ENCODE data around the gene APBA1. TPM values are rescaled to one million over a fixed set of nuclear protein-coding genes. Genes with fewer than 3 reads are reported as not detected.

Gene APBA1
- total and polyA plus RNA-seq, 2 donors (not counting 3 experiments of a cell fraction or from before 2014, with no cell fraction given), result 6.1 to 11.3 TPM

DNA sequence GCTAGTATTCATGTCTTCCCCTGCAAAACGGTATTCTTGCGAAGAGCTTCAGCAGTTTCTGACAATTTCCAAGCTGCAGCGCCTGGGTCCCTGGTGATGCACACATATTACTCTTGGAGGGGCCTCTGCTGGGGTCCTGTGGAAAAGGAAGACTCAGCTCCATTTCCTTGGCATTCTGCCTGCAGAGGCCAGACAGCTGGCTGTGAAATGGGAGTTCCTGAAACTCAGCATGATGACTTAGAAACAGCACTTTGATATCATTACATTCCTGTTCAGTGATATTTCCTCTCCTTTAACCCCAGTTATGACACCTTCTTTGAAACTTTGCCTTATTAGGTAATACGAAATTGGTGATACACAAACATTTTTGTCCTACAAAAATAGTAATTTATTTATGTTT is 98.5 kb downstream of the APBA1 start:
- intact Hi-C loops (cut with micrococcal nuclease), result loop anchor here (1.0 to 5.0 kb wide), 5 partner anchors 9 to 184 kb away; partner anchors contain the start of gene APBA1
- Histone ChIP-seq H3K9me1 (replicated peaks; ENCODE audit: control insufficient read depth, extremely low read depth, insufficient read depth, low read length) (no peaks in the 10 kb centered on the region), H3K4me2 (ENCODE audit: insufficient read depth, low read length) (peak overlapping the region; percentile 55), H3K9ac (replicated peaks; ENCODE audit: extremely low read depth, insufficient read depth, low read length) (no peak overlapping the region), H3K4me1 (ENCODE audit: control insufficient read depth, extremely low read depth, insufficient read depth, low read length) (peaks cover 43% of the 10 kb centered on the region), H4K20me1 (replicated peaks; ENCODE audit: control insufficient read depth, extremely low read depth, insufficient read depth, low read length) (no peaks in the 10 kb centered on the region), H3K9me3 (replicated peaks; ENCODE audit: control insufficient read depth, insufficient read depth, low read length) (no peaks in the 10 kb centered on the region), H3K36me3 (ENCODE audit: control insufficient read depth in 2 of 2, extremely low read depth in 1 of 2, insufficient read depth in 2 of 2, low read length in 2 of 2) (no peaks in the 10 kb centered on the region), H3K27me3 (ENCODE audit: control insufficient read depth in 2 of 2, insufficient read depth in 2 of 2, low read length in 2 of 2) (no peaks in the 10 kb centered on the region), H2AFZ (ENCODE audit: low read depth, low read length) (no peak overlapping the region), H3K27ac (ENCODE audit: insufficient read depth, low read depth, low read length) (peak overlapping the region; percentile 82), H3K4me3 (replicated peaks in 1 of 3; ENCODE audit: insufficient read depth in 1 of 3, low read depth in 1 of 3, low read length in 3 of 3) (no peak overlapping the region), H3K79me2 (ENCODE audit: control insufficient read depth, insufficient read depth, low read length) (no peaks in the 10 kb centered on the region)
- FAIRE-seq, result peak; percentile 89
- ChIA-PET POLR2A (no interaction called here), CTCF (interaction anchor here (0.7 to 2.9 kb wide), 7 partner anchors 9 to 152 kb away, joined by 3 to 15 read pairs (median 6); partner anchors contain the start of gene APBA1)
- TF ChIP-seq EZH2 (IDR thresholded peaks at IDR 0.05; ENCODE audit: borderline replicate concordance, low read depth, low read length, severe bottlenecking), result no peak
- peak; percentile 89 for TF ChIP-seq FOS (IDR thresholded peaks at IDR 0.05; ENCODE audit: borderline replicate concordance, insufficient read depth, low read length)
- peak; percentile 64 for TF ChIP-seq JUN (IDR thresholded peaks at IDR 0.05; ENCODE audit: borderline replicate concordance, insufficient read depth, insufficient read length, low read depth)
- no peak for TF ChIP-seq MYC (IDR thresholded peaks at IDR 0.05; ENCODE audit: low read depth, low read length)
- peak; percentile 66 for TF ChIP-seq GATA2 (IDR thresholded peaks at IDR 0.05; ENCODE audit: insufficient read depth, insufficient read length, low read depth, low read length)
- TF ChIP-seq POLR2AphosphoS5 (IDR thresholded peaks at IDR 0.05; ENCODE audit: insufficient read depth, low read depth, low read length), result peak; percentile 68
- dilution Hi-C loops (cut with MboI; ENCODE audit: extremely low pct_ligation_motif_present, low sequenced_read_pairs), result no loop called here
- DNase-seq (ENCODE audit: low read depth, low spot score), result peak; percentile 85
- no TSS peak for BruUV-seq (replicated peaks)

DNA sequence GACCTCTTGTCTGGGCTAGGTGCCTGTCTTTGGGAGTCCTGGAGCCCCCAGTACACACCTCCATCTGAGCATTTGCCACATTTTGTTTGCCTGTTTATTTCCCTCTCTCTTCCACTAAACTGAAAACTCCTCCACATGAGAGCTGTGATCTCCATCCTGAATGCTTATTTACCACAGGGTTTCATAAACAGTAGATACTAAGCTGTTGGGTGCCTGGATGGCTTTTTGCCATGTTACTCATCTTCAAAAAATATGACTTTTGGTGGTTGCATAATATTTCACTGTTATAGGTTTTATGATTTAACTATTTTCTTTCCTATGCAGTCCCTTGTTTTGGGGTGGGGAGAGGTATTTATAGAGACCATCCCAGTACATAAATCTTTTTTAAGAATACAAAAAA is 99.6 kb downstream of the APBA1 start:
- BruUV-seq (replicated peaks), result no TSS peak
- Histone ChIP-seq H3K27me3 (ENCODE audit: control insufficient read depth in 2 of 2, insufficient read depth in 2 of 2, low read length in 2 of 2) (no peaks in the 10 kb centered on the region), H3K9me1 (replicated peaks; ENCODE audit: control insufficient read depth, extremely low read depth, insufficient read depth, low read length) (no peaks in the 10 kb centered on the region), H3K4me3 (replicated peaks in 1 of 3; ENCODE audit: insufficient read depth in 1 of 3, low read depth in 1 of 3, low read length in 3 of 3) (no peak overlapping the region), H3K4me2 (ENCODE audit: insufficient read depth, low read length) (no peak overlapping the region), H3K4me1 (ENCODE audit: control insufficient read depth, extremely low read depth, insufficient read depth, low read length) (peaks cover 43% of the 10 kb centered on the region), H3K9ac (replicated peaks; ENCODE audit: extremely low read depth, insufficient read depth, low read length) (no peak overlapping the region), H4K20me1 (replicated peaks; ENCODE audit: control insufficient read depth, extremely low read depth, insufficient read depth, low read length) (no peaks in the 10 kb centered on the region), H3K36me3 (ENCODE audit: control insufficient read depth in 2 of 2, extremely low read depth in 1 of 2, insufficient read depth in 2 of 2, low read length in 2 of 2) (no peaks in the 10 kb centered on the region), H3K27ac (ENCODE audit: insufficient read depth, low read depth, low read length) (peak overlapping the region; percentile 34), H3K79me2 (ENCODE audit: control insufficient read depth, insufficient read depth, low read length) (no peaks in the 10 kb centered on the region), H2AFZ (ENCODE audit: low read depth, low read length) (peak overlapping the region; percentile 64), H3K9me3 (replicated peaks; ENCODE audit: control insufficient read depth, insufficient read depth, low read length) (no peaks in the 10 kb centered on the region)
- TF ChIP-seq, protein P1, sequence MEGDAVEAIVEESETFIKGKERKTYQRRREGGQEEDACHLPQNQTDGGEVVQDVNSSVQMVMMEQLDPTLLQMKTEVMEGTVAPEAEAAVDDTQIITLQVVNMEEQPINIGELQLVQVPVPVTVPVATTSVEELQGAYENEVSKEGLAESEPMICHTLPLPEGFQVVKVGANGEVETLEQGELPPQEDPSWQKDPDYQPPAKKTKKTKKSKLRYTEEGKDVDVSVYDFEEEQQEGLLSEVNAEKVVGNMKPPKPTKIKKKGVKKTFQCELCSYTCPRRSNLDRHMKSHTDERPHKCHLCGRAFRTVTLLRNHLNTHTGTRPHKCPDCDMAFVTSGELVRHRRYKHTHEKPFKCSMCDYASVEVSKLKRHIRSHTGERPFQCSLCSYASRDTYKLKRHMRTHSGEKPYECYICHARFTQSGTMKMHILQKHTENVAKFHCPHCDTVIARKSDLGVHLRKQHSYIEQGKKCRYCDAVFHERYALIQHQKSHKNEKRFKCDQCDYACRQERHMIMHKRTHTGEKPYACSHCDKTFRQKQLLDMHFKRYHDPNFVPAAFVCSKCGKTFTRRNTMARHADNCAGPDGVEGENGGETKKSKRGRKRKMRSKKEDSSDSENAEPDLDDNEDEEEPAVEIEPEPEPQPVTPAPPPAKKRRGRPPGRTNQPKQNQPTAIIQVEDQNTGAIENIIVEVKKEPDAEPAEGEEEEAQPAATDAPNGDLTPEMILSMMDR (IDR thresholded peaks at IDR 0.05; ENCODE audit: extremely low read depth in 1 of 2, insufficient read depth in 1 of 2, low read depth in 1 of 2, low read length in 2 of 2), result no peak
- TF ChIP-seq, protein P2, sequence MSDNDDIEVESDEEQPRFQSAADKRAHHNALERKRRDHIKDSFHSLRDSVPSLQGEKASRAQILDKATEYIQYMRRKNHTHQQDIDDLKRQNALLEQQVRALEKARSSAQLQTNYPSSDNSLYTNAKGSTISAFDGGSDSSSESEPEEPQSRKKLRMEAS (IDR thresholded peaks at IDR 0.05; ENCODE audit: insufficient read depth, insufficient read length), result no peak
- TF ChIP-seq POLR2A (IDR thresholded peaks at IDR 0.05; ENCODE audit: low read depth, low read length), result no peak
- TF ChIP-seq POLR2AphosphoS5 (IDR thresholded peaks at IDR 0.05; ENCODE audit: insufficient read depth, low read depth, low read length), result no peak
- TF ChIP-seq MYC (IDR thresholded peaks at IDR 0.05; ENCODE audit: low read depth, low read length), result no peak
- no peak for TF ChIP-seq FOS (IDR thresholded peaks at IDR 0.05; ENCODE audit: borderline replicate concordance, insufficient read depth, low read length)
- no peak for TF ChIP-seq JUN (IDR thresholded peaks at IDR 0.05; ENCODE audit: borderline replicate concordance, insufficient read depth, insufficient read length, low read depth)
- no peak for TF ChIP-seq EZH2 (IDR thresholded peaks at IDR 0.05; ENCODE audit: borderline replicate concordance, low read depth, low read length, severe bottlenecking)
- TF ChIP-seq GATA2 (IDR thresholded peaks at IDR 0.05; ENCODE audit: insufficient read depth, insufficient read length, low read depth, low read length), result no peak
- FAIRE-seq (no peak), DNase-seq (ENCODE audit: low read depth, low spot score) (no peak)
- intact Hi-C loops (cut with micrococcal nuclease), result loop anchor here (1.0 to 5.0 kb wide), 4 partner anchors 10 to 185 kb away; partner anchors contain the start of gene APBA1
- ChIA-PET CTCF (interaction anchor here (1.2 to 2.9 kb wide), 3 partner anchors 10 to 150 kb away, joined by 3 to 15 read pairs (median 12); partner anchors contain the start of gene APBA1), POLR2A (no interaction called here)
- dilution Hi-C loops (cut with MboI; ENCODE audit: extremely low pct_ligation_motif_present, low sequenced_read_pairs), result no loop called here
